Activated CD4-positive, CD25-positive, alpha-beta regulatory T cell treated with anti-CD3 and anti-CD28 coated beads, Interleukin-2, amount 50 U/mL, for 24 hours (primary cell): ENCODE results near the gene POR.

Experiments
- ATAC-seq, 2 donors: fragments of 150-1000 bp; cut with Tn5 transposase; one replicate each; pipeline ENCODE4 v1.10.0; 2021; ENCODE audit warnings: mild to moderate bottlenecking in 1 of 2, moderate library complexity in 1 of 2

POR gene

DNA sequence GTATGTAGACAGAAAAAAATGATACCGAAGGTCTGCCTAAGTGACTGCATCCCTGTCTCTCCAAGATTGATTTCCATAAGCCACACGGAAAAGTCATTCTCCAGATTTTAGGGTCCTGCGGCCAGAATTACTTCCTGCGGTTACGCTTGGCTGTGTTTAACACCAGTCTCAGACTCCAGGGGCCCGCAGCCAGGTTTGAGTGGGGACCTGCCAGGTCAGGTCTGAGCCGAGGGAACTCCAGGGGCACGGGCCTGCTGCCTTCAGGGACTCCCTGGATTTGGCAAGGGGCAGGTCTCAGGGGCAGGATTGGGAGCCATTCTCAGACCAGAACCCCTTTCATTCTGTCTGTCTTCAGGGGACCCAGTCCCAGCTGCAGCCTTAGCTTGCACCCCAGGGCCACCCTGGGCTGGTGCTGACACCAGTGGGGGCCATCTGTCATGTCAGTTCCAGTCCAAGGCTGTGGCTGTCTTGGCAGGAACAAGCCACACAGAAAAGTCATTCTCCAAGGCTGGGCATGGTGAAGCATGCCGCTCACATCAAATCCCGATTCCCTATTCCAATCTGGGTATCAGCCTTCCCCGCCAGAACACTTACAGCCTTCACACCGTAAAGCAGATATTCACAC is 40.5 kb downstream of the POR start:
- ATAC-seq = no peak

DNA sequence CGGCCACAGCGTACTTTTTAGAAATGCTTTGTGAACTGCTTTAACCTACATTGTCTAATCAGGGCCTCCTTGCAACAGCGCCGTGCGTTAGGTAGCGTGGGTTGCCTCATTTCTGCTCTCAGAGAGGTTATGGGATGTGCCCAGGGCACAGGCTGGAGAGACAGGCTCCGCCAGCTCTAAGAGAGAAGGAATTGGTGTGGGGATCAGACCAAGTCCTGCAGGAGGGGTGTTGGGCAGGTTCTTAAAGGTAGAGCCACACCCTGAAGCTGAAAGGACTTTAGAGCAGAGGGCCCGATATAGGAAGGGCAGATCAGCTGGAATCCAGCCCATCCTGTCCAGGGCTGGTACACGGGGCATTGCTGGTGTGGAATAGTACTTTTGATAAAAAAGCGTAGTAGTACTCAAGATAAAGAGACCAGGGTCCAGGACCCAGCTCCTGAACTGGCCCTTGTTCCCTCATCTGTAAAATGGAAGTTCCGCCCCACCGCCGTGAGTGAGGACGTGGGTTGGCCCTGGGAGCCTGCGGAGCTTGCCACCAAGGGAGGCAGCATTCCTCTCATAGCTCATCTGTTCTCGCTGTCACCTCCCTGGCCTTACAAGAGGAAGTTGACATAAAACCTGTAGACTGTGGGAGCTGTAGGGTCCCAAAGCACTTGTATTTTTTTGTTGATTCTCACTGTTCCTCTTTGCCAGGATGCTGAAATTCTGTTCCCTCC is 42.2 kb downstream of the POR start:
- no peak for ATAC-seq

DNA sequence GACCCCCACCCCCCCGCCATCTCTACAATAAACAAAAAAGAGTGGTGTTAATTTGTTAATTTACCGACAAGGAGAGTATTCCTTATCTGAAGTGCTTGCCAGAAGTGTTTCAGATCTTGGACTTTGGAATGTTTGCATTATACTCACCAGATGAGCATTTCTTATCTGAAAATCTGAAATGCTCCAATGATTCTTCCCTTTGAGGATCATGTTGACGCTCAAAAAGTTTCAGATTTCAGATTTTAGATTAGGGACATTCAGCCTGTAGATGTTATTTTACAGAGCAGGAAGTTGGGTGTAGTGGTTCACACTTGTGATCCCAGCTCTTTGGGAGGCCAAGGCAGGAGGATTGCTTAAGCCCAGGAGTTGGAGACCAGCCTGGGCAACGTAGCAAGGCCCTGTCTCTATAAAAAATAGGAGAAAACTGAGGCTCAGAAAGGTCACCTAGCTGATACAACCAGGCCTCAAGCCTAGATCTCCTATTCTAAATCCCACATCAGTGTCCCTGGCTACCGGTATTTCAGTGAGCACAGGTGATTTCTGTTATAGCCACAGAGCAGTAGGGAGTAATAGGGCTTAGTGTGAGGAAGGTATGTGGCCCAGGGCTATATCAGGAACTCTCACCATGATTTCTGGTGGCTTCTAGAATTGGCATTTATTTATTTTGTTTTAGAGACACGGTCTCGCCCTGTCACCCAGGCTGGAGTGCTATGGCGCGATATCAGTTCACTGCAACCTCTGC is 44.0 kb downstream of the POR start:
- no peak for ATAC-seq

DNA sequence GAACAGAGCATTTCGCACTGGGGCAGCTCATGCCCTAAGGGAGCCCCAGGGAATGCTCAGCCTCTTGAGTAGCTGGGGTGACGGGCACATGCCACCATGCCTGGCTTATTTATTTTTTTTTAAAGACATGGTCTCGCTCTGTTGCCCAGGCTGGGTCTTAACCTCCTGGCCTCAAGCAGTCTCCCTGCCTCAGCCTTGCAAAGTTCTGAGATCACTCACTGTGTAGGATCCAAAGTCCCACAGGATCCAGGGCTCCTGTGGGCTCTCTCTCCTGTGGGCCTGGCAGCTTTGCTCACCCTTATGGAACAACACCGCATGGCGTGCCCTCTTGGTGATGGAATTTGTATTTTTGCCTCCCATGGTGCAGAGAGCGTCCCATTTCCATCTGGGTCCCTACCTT is 45.4 kb downstream of the POR start:
- no peak for ATAC-seq

GRCh38 chr7:75961218-75961617 is 46.3 kb downstream of the POR start:
- ATAC-seq = no peak

DNA sequence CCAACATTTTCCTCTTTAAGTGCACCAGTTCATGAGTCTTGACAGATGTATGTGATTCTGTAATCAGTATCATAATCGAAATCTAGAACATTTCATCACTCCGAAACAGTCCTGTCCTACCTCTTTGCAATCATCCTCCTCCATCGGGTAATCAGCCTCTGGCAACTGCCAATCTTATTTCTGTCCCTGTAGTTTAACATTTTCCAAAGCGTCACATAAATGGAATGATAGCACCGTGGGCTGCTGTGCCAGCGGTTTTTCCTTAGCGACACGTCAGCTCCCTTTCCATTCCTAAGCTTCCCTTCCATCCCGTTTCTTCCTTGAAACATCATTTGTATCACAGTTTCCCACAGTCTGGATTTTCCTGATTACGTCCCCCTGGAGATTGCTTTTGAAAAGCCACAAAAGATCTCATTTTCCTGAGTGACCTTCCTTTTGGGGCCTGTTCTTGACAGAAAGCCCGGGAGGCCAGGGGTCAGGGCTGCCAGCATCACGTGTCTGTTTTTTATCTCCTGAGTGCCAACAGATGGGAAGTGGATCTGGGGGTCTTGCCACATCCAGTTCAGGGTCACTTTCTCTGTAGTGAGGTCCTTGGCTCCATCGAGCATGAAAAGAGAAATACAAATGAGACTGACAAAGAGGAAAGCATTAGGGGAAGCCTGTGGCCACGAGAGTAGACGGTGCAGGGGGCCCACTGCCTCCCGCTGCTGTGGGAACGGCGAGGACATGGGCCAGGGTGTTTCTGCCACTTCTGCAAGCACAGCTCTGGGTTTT is 47.8 kb downstream of the POR start:
- no peak for ATAC-seq

DNA sequence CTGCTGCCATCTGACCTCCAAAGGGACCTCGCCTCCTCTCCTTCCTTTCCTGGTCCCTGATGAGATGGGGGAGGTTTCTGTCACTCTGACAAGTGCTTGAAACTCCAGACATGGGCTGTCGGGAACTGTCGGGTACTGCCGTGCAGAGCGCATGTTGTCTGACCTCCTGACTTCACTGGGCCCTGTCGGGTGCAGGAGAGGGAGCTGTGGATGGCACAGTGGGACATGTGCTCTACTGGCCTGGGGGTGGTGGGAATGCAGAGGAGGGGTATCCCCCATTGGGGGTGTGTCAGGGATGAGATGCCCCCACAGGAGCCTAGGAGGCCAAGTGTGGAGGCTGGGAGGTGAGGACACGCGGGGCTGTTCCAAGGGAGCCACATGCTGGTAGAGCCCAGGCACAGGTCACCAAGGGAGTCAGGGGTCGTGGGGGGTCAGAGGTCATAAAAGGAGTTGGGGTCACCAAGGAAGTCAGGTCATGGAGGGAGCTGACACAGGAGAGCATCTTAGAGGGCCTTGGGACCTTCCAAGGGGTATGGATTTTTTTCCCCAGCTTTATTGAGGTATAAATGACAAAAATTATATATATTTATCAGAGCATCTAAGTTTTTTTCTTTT is 48.5 kb downstream of the POR start:
- no peak for ATAC-seq

GRCh38 chr7:75965617-75966016 is 50.7 kb downstream of the POR start:
- no peak for ATAC-seq

DNA sequence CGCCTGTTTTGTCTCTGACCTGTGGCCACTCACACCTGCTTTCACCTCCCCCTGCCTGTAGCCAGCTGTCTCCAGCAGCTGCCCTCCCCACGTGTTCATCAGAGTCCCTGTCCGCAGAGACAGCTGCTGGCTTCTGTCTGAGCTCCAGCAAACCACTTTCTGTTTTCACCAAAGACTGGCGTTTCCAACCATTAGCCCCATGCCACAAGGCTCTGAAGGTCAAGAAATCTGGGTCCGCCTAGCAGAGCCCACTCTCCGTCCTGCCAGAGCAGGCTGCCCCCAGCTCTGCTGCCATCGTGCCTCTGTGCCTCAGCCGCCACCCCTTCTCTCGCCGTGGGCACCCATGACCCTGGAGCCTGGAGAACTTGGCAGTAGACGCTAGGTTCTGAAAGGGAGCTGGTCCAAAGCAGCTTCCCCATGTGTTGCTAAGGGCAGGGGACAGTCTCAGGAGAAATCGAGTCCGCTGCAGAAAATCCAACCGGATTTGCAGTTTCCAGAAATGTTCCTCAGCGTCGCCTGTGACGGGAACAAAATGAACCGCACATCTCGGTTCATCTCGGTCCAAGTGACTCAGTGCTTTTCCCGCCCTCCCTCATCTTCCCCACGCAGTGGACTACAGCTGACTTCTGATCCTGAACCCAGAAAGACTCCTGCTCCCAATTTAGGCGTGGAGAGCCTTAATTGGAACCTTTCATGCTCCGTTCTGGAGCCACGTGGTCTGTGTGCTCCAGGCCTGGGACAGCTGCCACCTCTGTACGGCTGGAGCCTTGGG is 51.4 kb downstream of the POR start:
- no peak for ATAC-seq

DNA sequence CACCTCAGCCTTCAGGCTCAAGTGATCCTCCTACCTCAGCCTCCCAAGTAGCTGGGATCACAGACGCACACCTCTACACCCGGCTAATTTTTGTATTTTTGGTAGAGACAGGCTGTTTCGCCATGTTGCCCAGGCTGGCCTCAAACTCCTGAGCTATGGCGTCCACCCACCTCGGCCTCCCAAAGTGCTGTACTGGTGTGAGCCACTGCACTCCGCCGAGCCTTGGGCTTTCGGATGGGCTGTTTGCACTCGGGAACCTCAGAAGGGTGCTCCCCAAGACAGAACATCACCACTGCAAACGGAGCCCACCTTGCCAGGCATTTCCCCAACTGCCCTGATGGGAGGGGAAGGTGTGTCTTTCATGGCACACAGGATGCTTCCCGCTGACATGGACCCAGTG is 52.1 kb downstream of the POR start:
- ATAC-seq = no peak

- no peak for ATAC-seq
These were observed 52.6 kb downstream of the POR start for GRCh38 chr7:75967487-75967997.

DNA sequence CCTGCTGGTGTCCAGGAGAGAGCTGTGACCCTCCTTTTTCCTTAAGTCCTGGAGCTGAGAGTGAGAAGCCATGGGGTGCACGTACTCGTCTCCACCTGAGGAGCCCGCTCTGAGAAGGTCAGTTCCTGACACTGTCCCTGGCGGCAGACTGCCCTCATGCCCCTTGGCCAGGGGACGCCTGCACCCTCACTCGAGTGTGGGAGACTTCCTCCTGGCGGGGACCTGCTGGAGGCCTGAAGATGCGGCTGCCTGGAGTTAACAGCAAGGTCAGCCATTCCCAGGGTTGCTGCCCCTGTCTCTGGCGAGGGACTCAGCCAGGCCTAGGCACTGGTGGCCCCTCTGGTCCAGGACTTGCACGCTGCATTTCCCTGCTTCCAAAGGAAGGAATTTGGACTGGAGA is 53.1 kb downstream of the POR start:
- ATAC-seq = no peak

- no peak for ATAC-seq
These were observed 53.6 kb downstream of the POR start for GRCh38 chr7:75968561-75969001.

DNA sequence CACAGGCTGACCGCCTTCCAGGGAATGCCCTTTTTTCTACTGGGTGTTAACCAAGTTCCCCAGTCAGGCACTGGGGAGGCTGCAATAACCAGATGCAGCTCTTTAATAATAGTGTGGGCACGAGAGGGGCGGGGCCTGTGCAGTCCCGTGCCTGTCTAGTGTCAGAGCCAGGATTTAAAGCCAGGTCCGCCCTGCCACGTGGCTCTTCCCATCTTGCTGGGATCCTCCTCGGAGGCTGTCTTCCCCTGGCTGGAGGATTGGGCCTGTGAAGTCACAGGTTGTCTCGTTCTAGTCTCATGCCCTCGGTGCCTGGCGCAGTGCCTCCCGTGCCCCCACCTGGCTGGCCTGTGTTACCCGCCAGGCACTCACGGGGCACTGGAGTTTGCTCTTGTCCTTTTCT is 54.2 kb downstream of the POR start:
- no peak for ATAC-seq

DNA sequence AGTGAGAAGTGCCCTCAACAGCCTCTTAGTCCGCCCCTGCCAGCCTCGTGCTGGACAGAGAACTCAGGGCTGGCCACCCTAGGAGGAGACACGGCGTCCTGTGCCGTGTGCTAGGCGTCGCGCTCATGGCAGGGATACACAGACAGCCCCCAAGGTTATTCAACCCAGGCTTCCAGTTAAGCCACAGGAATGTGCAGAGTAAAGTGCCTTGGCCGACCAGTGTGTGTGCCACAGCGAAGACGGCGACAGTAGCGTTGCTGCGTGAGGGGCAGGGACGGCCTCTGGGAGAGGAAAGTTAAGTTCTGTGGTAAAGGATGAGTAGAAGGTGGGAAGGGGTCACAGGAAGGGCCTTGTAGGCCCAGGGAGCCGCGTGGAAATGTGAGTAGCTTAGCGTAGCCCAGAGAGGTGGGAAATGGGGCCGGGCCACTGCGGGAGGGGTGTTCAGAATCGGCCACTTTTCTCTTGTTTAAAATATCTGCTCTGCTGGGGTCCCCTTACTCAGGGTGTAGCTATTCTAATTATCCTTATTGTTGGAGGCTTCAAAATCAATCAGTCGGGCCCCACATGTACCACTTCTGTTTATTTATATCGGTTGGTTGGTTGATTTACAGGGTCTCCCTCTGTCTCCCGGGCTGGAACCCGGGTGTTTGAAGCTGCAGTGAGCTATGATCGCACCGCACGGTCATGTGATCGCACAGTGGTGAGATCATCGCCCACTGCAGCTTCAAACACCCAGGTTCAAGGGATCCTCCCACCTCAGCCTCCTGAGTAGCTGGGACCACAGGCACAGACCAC is 54.9 kb downstream of the POR start:
- no peak for ATAC-seq

- no peak for ATAC-seq
These were observed 56.5 kb downstream of the POR start for GRCh38 chr7:75971309-75971960.

- no peak for ATAC-seq
These were observed 57.2 kb downstream of the POR start for GRCh38 chr7:75971961-75972763.

GRCh38 chr7:75977743-75978142 is 62.8 kb downstream of the POR start:
- no peak for ATAC-seq

DNA sequence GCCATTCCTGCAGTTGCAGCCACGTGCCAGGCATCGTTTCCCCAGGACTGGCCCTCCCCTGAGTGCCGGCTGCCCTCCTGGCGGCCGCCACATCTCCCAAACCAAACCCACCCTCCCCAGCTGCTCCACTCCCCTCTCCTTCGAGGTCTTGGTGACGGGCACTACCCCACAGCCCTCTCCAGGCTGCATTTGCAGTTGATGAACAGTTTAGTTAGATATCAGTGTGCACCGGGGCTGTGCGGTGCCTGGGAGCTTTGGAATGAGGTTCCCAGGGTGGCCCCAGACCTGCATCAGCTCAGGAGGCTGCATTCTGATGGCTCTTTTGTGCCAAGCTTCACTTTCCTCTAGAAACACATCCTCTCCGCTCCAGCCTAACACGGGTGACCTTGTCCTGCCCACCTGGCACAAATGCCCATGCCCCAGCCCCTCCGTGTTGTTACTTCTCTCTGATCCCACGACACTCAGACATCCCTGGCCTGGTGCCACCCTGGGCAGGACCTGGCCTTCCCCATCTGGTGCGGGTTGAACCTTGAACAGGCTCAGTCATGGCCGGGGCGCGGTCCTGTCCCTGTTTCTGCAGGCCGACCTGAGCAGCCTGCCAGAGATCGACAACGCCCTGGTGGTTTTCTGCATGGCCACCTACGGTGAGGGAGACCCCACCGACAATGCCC is 64.9 kb downstream of the POR start:
- ATAC-seq = no peak
